ENCODE results near the gene HCFC1R1.

The HCFC1R1 gene

DNA sequence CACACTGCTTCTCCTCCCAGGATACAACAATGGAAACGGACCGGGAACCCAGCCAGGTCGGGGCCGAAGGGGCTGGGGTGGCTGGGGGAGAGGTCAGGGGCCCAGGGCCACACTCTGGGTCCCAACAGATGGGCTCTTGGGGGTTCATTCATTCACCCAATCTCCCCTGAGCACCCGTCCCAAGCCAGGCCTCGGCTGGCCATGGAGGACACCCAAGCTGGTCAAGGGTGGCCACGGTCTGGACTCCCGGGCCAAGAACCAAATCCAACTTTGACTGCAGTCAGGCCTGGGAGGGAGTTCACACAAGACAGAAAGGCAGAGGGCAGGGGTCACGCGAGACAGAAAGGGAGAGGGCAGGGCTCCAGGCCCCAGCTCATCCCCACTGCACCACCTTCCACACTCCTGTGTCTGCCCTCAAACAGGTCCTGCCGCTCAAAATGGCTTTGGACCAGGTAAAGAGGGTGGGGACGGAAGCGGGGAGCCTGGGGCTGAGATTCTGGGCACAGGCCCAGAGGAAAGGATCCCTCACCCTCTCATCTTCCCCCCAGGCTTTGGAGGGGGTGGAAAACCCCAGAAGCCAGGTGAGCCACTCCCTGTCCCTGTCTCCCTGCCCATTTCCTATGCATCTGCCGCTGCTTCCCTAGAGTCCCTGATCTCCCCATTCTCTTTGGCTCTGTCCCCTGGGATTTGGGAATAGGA is 31.2 kb downstream of the HCFC1R1 start:
- intact Hi-C loops (cut with DNase I; ENCODE audit: low total_unique reads): no loop called here
- H3K4me1 ChIP-seq: no peaks in the 10 kb centered on the region
- no peaks in the 10 kb centered on the region for H3K36me3 ChIP-seq
- no peaks in the 10 kb centered on the region for H3K9me3 ChIP-seq
- DNase-seq: no peak
- TF ChIP-seq, protein P1, sequence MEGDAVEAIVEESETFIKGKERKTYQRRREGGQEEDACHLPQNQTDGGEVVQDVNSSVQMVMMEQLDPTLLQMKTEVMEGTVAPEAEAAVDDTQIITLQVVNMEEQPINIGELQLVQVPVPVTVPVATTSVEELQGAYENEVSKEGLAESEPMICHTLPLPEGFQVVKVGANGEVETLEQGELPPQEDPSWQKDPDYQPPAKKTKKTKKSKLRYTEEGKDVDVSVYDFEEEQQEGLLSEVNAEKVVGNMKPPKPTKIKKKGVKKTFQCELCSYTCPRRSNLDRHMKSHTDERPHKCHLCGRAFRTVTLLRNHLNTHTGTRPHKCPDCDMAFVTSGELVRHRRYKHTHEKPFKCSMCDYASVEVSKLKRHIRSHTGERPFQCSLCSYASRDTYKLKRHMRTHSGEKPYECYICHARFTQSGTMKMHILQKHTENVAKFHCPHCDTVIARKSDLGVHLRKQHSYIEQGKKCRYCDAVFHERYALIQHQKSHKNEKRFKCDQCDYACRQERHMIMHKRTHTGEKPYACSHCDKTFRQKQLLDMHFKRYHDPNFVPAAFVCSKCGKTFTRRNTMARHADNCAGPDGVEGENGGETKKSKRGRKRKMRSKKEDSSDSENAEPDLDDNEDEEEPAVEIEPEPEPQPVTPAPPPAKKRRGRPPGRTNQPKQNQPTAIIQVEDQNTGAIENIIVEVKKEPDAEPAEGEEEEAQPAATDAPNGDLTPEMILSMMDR (IDR thresholded peaks at IDR 0.05): no peak
- H3K27me3 ChIP-seq: peaks cover 0 to 47% of the 10 kb centered on the region in 2 donors
- H3K4me3 ChIP-seq: no peak overlapping the region
- H3K27ac ChIP-seq: no peak overlapping the region

DNA sequence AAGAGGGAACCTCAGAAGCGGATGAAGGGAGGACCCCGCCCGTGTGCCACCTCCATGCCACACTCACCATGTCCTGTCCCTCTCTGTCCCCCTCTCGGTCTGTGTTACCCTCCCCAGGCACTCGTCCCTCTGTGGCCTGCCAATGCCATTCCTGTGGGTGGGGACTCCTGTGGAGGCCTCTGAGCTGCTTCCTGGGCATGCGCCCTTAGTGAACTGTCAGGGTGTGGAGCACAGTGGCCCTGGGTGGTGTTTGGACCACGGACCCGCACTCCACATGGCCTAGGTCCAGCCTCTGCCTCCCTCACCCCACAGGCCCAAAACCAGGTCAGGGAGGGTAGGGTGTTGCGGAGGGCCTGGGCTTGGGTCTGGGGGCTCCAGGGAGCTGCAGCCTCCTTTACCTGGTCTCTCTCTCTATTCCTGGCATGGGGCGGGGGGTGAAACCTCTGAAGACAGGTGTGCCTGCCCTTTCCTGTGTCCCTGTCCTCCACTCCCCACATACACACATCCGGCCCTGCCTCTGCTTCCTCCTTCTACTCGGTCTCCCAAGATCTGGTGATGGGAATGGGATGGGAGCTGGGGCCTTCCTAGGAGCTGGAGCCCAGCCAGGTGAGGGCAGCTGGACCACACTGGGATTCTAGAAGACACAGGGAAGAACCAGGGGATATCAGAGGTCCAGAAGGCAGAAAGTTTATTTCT is 32.0 kb downstream of the HCFC1R1 start:
- H3K36me3 ChIP-seq: no peaks in the 10 kb centered on the region
- intact Hi-C loops (cut with DNase I; ENCODE audit: low total_unique reads): no loop called here
- H3K4me3 ChIP-seq: no peak overlapping the region
- no peaks in the 10 kb centered on the region for H3K9me3 ChIP-seq
- DNase-seq: no peak
- no peaks in the 10 kb centered on the region for H3K4me1 ChIP-seq
- no peak overlapping the region for H3K27ac ChIP-seq
- TF ChIP-seq, protein P1 (IDR thresholded peaks at IDR 0.05): no peak
- H3K27me3 ChIP-seq: peaks cover 0 to 47% of the 10 kb centered on the region in 2 donors

DNA sequence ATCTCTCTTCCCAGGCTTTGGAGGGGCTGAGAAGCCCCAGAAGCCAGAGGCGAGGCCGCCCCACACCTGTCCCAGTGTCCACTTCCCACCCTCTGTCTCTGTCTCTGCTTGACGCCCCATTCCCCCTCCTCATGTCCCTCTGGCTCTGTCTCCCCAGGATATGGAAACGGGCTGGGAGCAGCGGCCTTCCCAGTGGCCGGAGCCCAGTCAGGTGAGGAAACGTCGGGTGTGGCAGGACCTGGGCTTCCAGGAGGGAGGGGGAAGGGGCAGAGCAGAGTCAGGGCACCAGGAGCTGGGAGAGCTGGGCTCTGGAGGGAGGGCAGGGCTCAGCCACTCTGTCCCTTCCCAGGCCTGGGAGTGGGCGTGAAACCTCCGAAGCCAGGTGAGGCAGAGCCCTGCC is 32.9 kb downstream of the HCFC1R1 start:
- Histone ChIP-seq H3K4me1 (peaks cover 0 to 6% (median 3%) of the 10 kb centered on the region in 4 donors), H3K4me3 (no peak overlapping the region), H3K27ac (no peak overlapping the region), H3K9me3 (no peaks in the 10 kb centered on the region), H3K27me3 (peaks cover 0 to 40% of the 10 kb centered on the region in 2 donors), H3K36me3 (no peaks in the 10 kb centered on the region)
- DNase-seq: no peak
- intact Hi-C loops (cut with DNase I; ENCODE audit: low total_unique reads): no loop called here
- TF ChIP-seq, protein P1 (IDR thresholded peaks at IDR 0.05): no peak

DNA sequence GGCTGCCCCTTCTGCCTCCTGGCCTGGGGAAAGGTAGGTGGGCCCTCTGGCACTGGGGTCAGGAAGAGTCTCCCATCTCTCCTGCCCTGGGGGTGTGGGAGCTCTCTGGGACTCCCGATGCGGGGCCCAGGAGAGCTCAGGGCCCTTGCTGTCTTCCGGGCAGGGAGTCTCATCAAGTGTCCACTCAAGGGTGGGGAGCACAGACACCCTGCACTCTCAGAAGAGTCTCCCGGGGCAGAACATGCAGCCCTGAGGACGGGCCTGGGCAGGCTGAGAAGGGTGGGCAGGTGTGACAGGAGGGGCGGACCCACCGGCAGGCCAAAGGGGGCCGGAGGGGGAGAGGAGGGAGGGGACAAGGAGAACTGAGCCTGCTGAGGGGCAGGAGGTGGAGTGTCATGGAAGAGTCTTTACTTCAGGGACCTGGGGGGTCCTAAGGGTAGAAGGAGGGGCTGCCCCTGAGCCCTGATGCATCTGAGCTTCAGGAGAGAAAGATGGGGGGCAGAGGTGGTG is 35.1 kb downstream of the HCFC1R1 start:
- no peak for DNase-seq
- TF ChIP-seq, protein P1 (IDR thresholded peaks at IDR 0.05): no peak
- H3K36me3 ChIP-seq: no peaks in the 10 kb centered on the region
- no peak overlapping the region for H3K27ac ChIP-seq
- H3K27me3 ChIP-seq: peaks cover 0 to 35% of the 10 kb centered on the region in 2 donors
- no peak overlapping the region for H3K4me3 ChIP-seq
- peaks cover 0 to 27% (median 21%) of the 10 kb centered on the region in 4 donors for H3K4me1 ChIP-seq
- intact Hi-C loops (cut with DNase I; ENCODE audit: low total_unique reads): no loop called here
- no peaks in the 10 kb centered on the region for H3K9me3 ChIP-seq

DNA sequence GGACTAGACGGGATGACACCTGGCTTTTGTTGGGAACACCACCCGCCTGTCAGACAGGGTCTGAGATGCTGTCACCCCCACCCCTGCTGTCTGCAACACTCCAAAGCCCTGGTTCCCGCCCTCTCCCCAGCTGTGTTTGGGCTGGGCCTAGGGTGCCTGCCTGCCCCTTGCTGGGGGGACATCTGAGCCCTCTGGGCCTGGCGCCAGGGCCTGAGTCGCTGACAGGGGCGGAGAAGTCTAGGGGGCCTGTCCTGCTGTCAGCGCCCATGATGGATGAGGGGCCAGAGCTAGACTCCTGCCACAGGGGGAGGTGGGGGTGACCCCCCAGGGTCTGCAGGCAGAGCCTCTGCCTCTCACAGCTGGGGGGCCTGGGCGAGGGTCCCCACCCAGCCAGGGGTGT is 35.9 kb downstream of the HCFC1R1 start:
- TF ChIP-seq, protein P1 (IDR thresholded peaks at IDR 0.05): no peak
- H3K4me3 ChIP-seq: no peak overlapping the region
- DNase-seq: no peak
- H3K4me1 ChIP-seq: peaks cover 0 to 33% (median 24%) of the 10 kb centered on the region in 4 donors
- peaks cover 0 to 35% of the 10 kb centered on the region in 2 donors for H3K27me3 ChIP-seq
- H3K27ac ChIP-seq: no peak overlapping the region
- no peaks in the 10 kb centered on the region for H3K36me3 ChIP-seq
- H3K9me3 ChIP-seq: no peaks in the 10 kb centered on the region
- intact Hi-C loops (cut with DNase I; ENCODE audit: low total_unique reads): no loop called here
